GM12865 (cell line): Measurements from ENCODE around the gene KITLG.
"Not testable (repeated sequence)": the region's sequence is repeated elsewhere in the genome, so short reads cannot be mapped to it uniquely, and the experiment has no call there.

ENCODE experiments used
- DNase-seq: peaks from one replicate; pipeline ENCODE4 v3.0.0; 2010; ENCODE audit warnings: low read depth
- H3K4me3 ChIP-seq: 2 replicates; pipeline ENCODE4 v1.5.1; 2011; ENCODE audit warnings: mild to moderate bottlenecking, low read depth, low read length, control low read depth
- CTCF ChIP-seq: IDR thresholded peaks from 2 replicates; pipeline ENCODE4 v1.5.1; 2011; ENCODE audit warnings: low read length, control low read depth, low read depth, inconsistent platforms; ENCODE audit not compliant: insufficient read depth; ENCODE audit errors: missing control alignments

Gene KITLG

GRCh38 chr12:88509347-88509746, 70.9 kb downstream of the KITLG start:
- no peak for DNase-seq
- no peak overlapping the region for H3K4me3 ChIP-seq
- TF ChIP-seq CTCF: no peak

GRCh38 chr12:88507851-88508250, 72.4 kb downstream of the KITLG start:
- H3K4me3 ChIP-seq, DNase-seq: not testable (repeated sequence)

GRCh38 chr12:88507270-88507669, 73.0 kb downstream of the KITLG start:
- H3K4me3 ChIP-seq: no peak overlapping the region
- no peak for TF ChIP-seq CTCF
- DNase-seq: no peak

GRCh38 chr12:88505696-88506095, 74.6 kb downstream of the KITLG start:
- no peak for TF ChIP-seq CTCF
- no peak overlapping the region for H3K4me3 ChIP-seq
- DNase-seq: no peak

GRCh38 chr12:88503281-88503703, 77.0 kb downstream of the KITLG start:
- H3K4me3 ChIP-seq: no peak overlapping the region
- no peak for TF ChIP-seq CTCF
- no peak for DNase-seq

GRCh38 chr12:88501972-88502938, 78.0 kb downstream of the KITLG start:
- no peak overlapping the region for H3K4me3 ChIP-seq
- TF ChIP-seq CTCF: no peak
- no peak for DNase-seq

GRCh38 chr12:88496891-88497371, 83.3 kb downstream of the KITLG start:
- no peak overlapping the region for H3K4me3 ChIP-seq
- no peak for DNase-seq
- no peak for TF ChIP-seq CTCF
